ENCODE data around the gene CAMKMT. TPM values are rescaled to one million over a fixed set of nuclear protein-coding genes. Genes with fewer than 3 reads are reported as not detected.

CAMKMT gene
- total and polyA plus RNA-seq, 2 donors (not counting 1 experiment from before 2014, with no cell fraction given): 6.2 to 23.3 TPM

DNA sequence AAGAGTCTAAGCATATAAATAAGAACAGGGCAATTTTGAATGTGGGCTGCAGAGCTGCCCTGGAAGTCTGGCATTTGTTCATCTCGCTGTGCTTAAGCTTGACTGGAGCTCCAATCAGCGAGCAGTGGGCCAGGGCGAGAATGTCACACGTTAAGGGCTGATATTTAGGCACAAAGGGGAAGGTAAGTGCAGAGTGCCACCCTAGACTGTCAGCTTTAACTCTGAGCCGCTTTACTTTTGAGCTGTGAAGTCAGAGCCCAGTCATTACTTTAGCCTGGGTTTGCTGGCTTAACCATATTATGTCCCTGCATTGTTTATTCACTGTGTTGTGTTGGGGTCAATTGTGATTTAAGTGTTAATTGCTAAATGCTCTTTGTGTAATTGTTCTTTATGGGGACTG, 343.6 kb downstream of the CAMKMT start:
- intact Hi-C loops (cut with micrococcal nuclease): no loop called here
- H3K27ac Mint-ChIP-seq: no peak overlapping the region
- Histone ChIP-seq H3K4me2 (replicated peaks; ENCODE audit: low read depth, low read length, poor library complexity, severe bottlenecking) (no peak overlapping the region), H3K9me3 (ENCODE audit: control extremely low read depth in 1 of 3, control insufficient read depth in 2 of 3, insufficient read depth in 1 of 3, low read length in 2 of 3) (no peaks in the 10 kb centered on the region), H3K27me3 (replicated peaks in 1 of 4; ENCODE audit: control extremely low read depth in 1 of 4, control insufficient read depth in 3 of 4, insufficient read depth in 4 of 4, low read length in 3 of 4) (no peaks in the 10 kb centered on the region), H3K9ac (ENCODE audit: low read length) (no peak overlapping the region), H3K27ac (ENCODE audit: low read length in 2 of 2) (no peak overlapping the region), H3K79me2 (ENCODE audit: control insufficient read depth, insufficient read depth, low read length) (peaks cover 1% of the 10 kb centered on the region), H3K36me3 (replicated peaks in 1 of 2; ENCODE audit: control extremely low read depth in 1 of 2, control insufficient read depth in 1 of 2, extremely low read depth in 1 of 2, insufficient read depth in 2 of 2, low read length in 1 of 2) (no peaks in the 10 kb centered on the region), H4K20me1 (ENCODE audit: control insufficient read depth, insufficient read depth, low read length, poor library complexity, severe bottlenecking) (no peaks in the 10 kb centered on the region), H3K4me3 (ENCODE audit: control extremely low read depth in 1 of 5, extremely low read depth in 1 of 5, insufficient read depth in 1 of 5, low read depth in 2 of 5, low read length in 4 of 5) (no peak overlapping the region), H2AFZ (ENCODE audit: insufficient read depth, low read depth, low read length, poor library complexity, severe bottlenecking) (no peak overlapping the region), H3K4me1 (ENCODE audit: control insufficient read depth in 2 of 2, insufficient read depth in 2 of 2, low read length in 2 of 2) (peaks cover 23 to 26% of the 10 kb centered on the region in 2 donors)
- H3K27me3 Mint-ChIP-seq: no peaks in the 10 kb centered on the region
- DNase-seq: no peak
- peaks cover 2% of the 10 kb centered on the region for H3K9me3 Mint-ChIP-seq (ENCODE audit: insufficient read depth)
- ATAC-seq (ENCODE audit: low read depth): no peak
- WGBS (ENCODE audit: insufficient coverage): 98% methylated on average over 5 of the region's 5 CpGs
- H3K4me3 Mint-ChIP-seq: no peak overlapping the region
- ChIA-PET CTCF (interaction anchor here (1.0 to 1.8 kb wide), 3 partner anchors 10 to 226 kb away, joined by 3 to 8 read pairs (median 4); no protein-coding TSS in a partner anchor), POLR2A (no interaction called here)
- H3K4me1 Mint-ChIP-seq: peaks cover 33% of the 10 kb centered on the region
- TF ChIP-seq, protein P1, sequence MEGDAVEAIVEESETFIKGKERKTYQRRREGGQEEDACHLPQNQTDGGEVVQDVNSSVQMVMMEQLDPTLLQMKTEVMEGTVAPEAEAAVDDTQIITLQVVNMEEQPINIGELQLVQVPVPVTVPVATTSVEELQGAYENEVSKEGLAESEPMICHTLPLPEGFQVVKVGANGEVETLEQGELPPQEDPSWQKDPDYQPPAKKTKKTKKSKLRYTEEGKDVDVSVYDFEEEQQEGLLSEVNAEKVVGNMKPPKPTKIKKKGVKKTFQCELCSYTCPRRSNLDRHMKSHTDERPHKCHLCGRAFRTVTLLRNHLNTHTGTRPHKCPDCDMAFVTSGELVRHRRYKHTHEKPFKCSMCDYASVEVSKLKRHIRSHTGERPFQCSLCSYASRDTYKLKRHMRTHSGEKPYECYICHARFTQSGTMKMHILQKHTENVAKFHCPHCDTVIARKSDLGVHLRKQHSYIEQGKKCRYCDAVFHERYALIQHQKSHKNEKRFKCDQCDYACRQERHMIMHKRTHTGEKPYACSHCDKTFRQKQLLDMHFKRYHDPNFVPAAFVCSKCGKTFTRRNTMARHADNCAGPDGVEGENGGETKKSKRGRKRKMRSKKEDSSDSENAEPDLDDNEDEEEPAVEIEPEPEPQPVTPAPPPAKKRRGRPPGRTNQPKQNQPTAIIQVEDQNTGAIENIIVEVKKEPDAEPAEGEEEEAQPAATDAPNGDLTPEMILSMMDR (IDR thresholded peaks at IDR 0.05): no peak
- no peak for TF ChIP-seq EZH2 (IDR thresholded peaks at IDR 0.05; ENCODE audit: borderline replicate concordance, insufficient read depth, low read depth, low read length, poor library complexity, severe bottlenecking)

DNA sequence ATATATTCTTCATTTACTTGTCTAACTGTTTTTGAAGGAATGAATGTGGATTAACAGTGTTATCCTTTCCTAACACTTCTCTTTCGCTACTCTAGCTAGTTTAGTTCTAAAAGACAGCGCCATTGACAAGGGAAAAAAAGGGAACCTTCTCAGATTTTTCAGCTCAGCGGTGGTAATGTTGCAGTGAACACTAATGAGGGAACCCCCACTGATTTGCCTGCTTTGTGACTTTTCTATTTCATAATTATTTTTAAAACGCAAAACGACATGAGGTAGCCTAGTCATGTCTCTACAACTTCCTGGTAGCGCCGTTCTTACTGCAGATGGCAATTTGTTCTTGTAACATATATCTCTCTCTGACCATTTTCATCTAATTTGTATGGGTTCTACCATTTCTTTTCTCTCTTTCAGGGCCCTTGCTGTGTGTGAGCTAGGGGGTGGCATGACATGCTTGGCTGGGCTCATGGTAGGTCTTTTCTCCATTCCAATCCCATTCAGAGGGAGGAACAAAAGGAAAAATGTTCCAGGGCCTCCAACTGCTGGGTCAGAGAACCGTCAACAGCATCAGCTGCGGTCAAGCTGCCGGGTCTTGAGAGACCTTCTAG, 344.2 kb downstream of the CAMKMT start:
- Histone ChIP-seq H3K79me2 (ENCODE audit: control insufficient read depth, insufficient read depth, low read length) (peaks cover 3% of the 10 kb centered on the region), H2AFZ (ENCODE audit: insufficient read depth, low read depth, low read length, poor library complexity, severe bottlenecking) (no peak overlapping the region), H3K4me3 (ENCODE audit: control extremely low read depth in 1 of 5, extremely low read depth in 1 of 5, insufficient read depth in 1 of 5, low read depth in 2 of 5, low read length in 4 of 5) (no peak overlapping the region), H3K36me3 (replicated peaks in 1 of 2; ENCODE audit: control extremely low read depth in 1 of 2, control insufficient read depth in 1 of 2, extremely low read depth in 1 of 2, insufficient read depth in 2 of 2, low read length in 1 of 2) (no peaks in the 10 kb centered on the region), H3K4me2 (replicated peaks; ENCODE audit: low read depth, low read length, poor library complexity, severe bottlenecking) (no peak overlapping the region), H3K27me3 (replicated peaks in 1 of 4; ENCODE audit: control extremely low read depth in 1 of 4, control insufficient read depth in 3 of 4, insufficient read depth in 4 of 4, low read length in 3 of 4) (no peaks in the 10 kb centered on the region), H3K27ac (ENCODE audit: low read length in 2 of 2) (no peak overlapping the region), H3K9ac (ENCODE audit: low read length) (no peak overlapping the region), H3K4me1 (ENCODE audit: control insufficient read depth in 2 of 2, insufficient read depth in 2 of 2, low read length in 2 of 2) (peaks cover 23 to 32% of the 10 kb centered on the region in 2 donors), H4K20me1 (ENCODE audit: control insufficient read depth, insufficient read depth, low read length, poor library complexity, severe bottlenecking) (no peaks in the 10 kb centered on the region), H3K9me3 (ENCODE audit: control extremely low read depth in 1 of 3, control insufficient read depth in 2 of 3, insufficient read depth in 1 of 3, low read length in 2 of 3) (no peaks in the 10 kb centered on the region)
- WGBS (ENCODE audit: insufficient coverage): 95% methylated on average over 3 of the region's 10 CpGs
- H3K4me3 Mint-ChIP-seq: no peak overlapping the region
- intact Hi-C loops (cut with micrococcal nuclease): no loop called here
- ChIA-PET CTCF (interaction anchor here (0.6 to 1.8 kb wide), 4 partner anchors 10 to 314 kb away, joined by 3 to 8 read pairs (median 4); no protein-coding TSS in a partner anchor), POLR2A (no interaction called here)
- no peak overlapping the region for H3K27ac Mint-ChIP-seq
- H3K4me1 Mint-ChIP-seq: peaks cover 39% of the 10 kb centered on the region
- TF ChIP-seq EZH2 (IDR thresholded peaks at IDR 0.05; ENCODE audit: borderline replicate concordance, insufficient read depth, low read depth, low read length, poor library complexity, severe bottlenecking): no peak
- TF ChIP-seq, protein P1 (IDR thresholded peaks at IDR 0.05): no peak
- H3K9me3 Mint-ChIP-seq (ENCODE audit: insufficient read depth): peaks cover 2% of the 10 kb centered on the region
- no peaks in the 10 kb centered on the region for H3K27me3 Mint-ChIP-seq
- ATAC-seq (ENCODE audit: low read depth) (no peak), DNase-seq (no peak)

Data from B cell (primary cell).